ENCODE results near the gene UBR3. TPM values are rescaled to one million over a fixed set of nuclear protein-coding genes. Genes with fewer than 3 reads are reported as not detected.

UBR3 gene
- polyA plus RNA-seq, 1 donor from 2014 or later = 75.2 TPM

- TF ChIP-seq SMC3 (conservative IDR thresholded peaks at IDR 0.05; ENCODE audit: poor library complexity) = no peak
- TF ChIP-seq CTCF (IDR thresholded peaks at IDR 0.05; ENCODE audit: poor library complexity, severe bottlenecking) = no peak
- TF ChIP-seq TAF1 (IDR thresholded peaks at IDR 0.05; ENCODE audit: low read depth) = no peak
- TF ChIP-seq MXI1 (conservative IDR thresholded peaks at IDR 0.05; ENCODE audit: poor library complexity, severe bottlenecking) = no peak
- no peaks in the 10 kb centered on the region for H3K79me2 ChIP-seq (replicated peaks; ENCODE audit: insufficient read depth, low read length)
- no peaks in the 10 kb centered on the region for H3K9me2 ChIP-seq (ENCODE audit: insufficient read depth, low read length)
- H4K20me1 ChIP-seq (ENCODE audit: insufficient read depth) = no peaks in the 10 kb centered on the region
- no peaks in the 10 kb centered on the region for H3K27me3 ChIP-seq (ENCODE audit: insufficient read depth, low read depth, low read length)
- no peaks in the 10 kb centered on the region for H3K9me3 ChIP-seq (ENCODE audit: low read length)
- H3K27ac ChIP-seq (ENCODE audit: low read length) = no peak overlapping the region
- no peaks in the 10 kb centered on the region for H3F3A ChIP-seq (ENCODE audit: insufficient read depth, low read length, poor library complexity, severe bottlenecking)
- peaks cover 4% of the 10 kb centered on the region for H3K36me3 ChIP-seq (ENCODE audit: insufficient read depth, low read length)
- no peak overlapping the region for H3K4me3 ChIP-seq (ENCODE audit: low read length)
- H3K9ac ChIP-seq (ENCODE audit: low read length) = no peak overlapping the region
- no peak overlapping the region for H2AFZ ChIP-seq (ENCODE audit: low read depth, low read length)
- H3K4me2 ChIP-seq (ENCODE audit: low read length) = no peak overlapping the region
These were observed 138.2 kb downstream of the UBR3 start for GRCh38 chr2:169965495-169965894.

DNA sequence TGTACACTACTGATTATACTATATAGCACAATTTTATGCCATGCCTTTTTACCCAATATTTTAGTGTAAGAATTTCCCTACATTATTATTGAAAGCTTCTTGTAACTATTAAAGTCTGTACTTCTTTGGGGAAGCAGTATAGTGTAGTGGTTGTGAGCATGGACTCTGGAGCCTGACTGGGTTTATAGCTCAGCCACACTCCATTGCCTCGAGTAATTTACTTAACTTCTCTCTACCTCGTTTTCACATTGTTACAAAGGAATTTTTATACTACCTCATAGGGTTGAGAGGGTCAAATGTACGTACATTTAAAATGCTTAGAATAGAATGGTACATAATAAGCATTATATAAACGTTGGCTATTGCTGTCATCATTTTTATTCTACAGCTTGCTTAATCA, 139.2 kb downstream of the UBR3 start:
- no peak overlapping the region for H3K27ac ChIP-seq (ENCODE audit: low read length)
- no peak overlapping the region for H3K4me2 ChIP-seq (ENCODE audit: low read length)
- no peak overlapping the region for H2AFZ ChIP-seq (ENCODE audit: low read depth, low read length)
- H3K9me3 ChIP-seq (ENCODE audit: low read length) = no peaks in the 10 kb centered on the region
- no peak for TF ChIP-seq SMC3 (conservative IDR thresholded peaks at IDR 0.05; ENCODE audit: poor library complexity)
- no peak for TF ChIP-seq RAD21 (conservative IDR thresholded peaks at IDR 0.05)
- TF ChIP-seq TAF1 (IDR thresholded peaks at IDR 0.05; ENCODE audit: low read depth) = no peak
- TF ChIP-seq POLR2AphosphoS5 (IDR thresholded peaks at IDR 0.05) = no peak
- no peak for TF ChIP-seq EP300 (conservative IDR thresholded peaks at IDR 0.05; ENCODE audit: poor library complexity, severe bottlenecking)
- no peak for TF ChIP-seq MXI1 (conservative IDR thresholded peaks at IDR 0.05; ENCODE audit: poor library complexity, severe bottlenecking)
- TF ChIP-seq REST (IDR thresholded peaks at IDR 0.05; ENCODE audit: borderline replicate concordance) = no peak
- no peak for TF ChIP-seq CTCF (IDR thresholded peaks at IDR 0.05; ENCODE audit: poor library complexity, severe bottlenecking)
- no peak for TF ChIP-seq EZH2 (IDR thresholded peaks at IDR 0.05; ENCODE audit: borderline replicate concordance, insufficient read depth, low read length, poor library complexity, severe bottlenecking)
- H4K20me1 ChIP-seq (ENCODE audit: insufficient read depth) = no peaks in the 10 kb centered on the region
- no peaks in the 10 kb centered on the region for H3F3A ChIP-seq (ENCODE audit: insufficient read depth, low read length, poor library complexity, severe bottlenecking)
- H3K9ac ChIP-seq (ENCODE audit: low read length) = no peak overlapping the region
- H3K79me2 ChIP-seq (replicated peaks; ENCODE audit: insufficient read depth, low read length) = no peaks in the 10 kb centered on the region
- H3K36me3 ChIP-seq (ENCODE audit: insufficient read depth, low read length) = peaks cover 2% of the 10 kb centered on the region
- no peak overlapping the region for H3K4me3 ChIP-seq (ENCODE audit: low read length)
- H3K27me3 ChIP-seq (ENCODE audit: insufficient read depth, low read depth, low read length) = no peaks in the 10 kb centered on the region
- H3K9me2 ChIP-seq (ENCODE audit: insufficient read depth, low read length) = no peaks in the 10 kb centered on the region
